K562 (cell line): Measurements from ENCODE around the gene CAPRIN2. TPM values are rescaled to one million over a fixed set of nuclear protein-coding genes. Genes with fewer than 3 reads are reported as not detected.

ENCODE experiments used
- polyA plus RNA-seq, 8 experiments: library from polyadenylated mRNA; depleted of rRNA in 4 of 8; stranded (reverse) in 5 of 8; unstranded in 3 of 8; fragments of >200 nt; fragmentation: Nextera tagmentation in 2 of 8; fragmentation: Illumina TruSeq in 1 of 8; extraction: Ambion mirVana in 2 of 8; extraction: Trizol in 1 of 8; gene quantifications; 2 replicates each; pipeline versions ENCODE4 v1.2.1 to v1.2.3, GENCODE V29; 2011 to 2014; ENCODE audit warnings: inconsistent platforms in 1 of 8, missing spikeins in 1 of 8
- total RNA-seq, 7 experiments: library from RNA; depleted of rRNA in 6 of 7; stranded (reverse); fragments of >200 nt in 6 of 7; fragmentation: Illumina TruSeq in 2 of 7; extraction: Trizol in 2 of 7; gene quantifications; 2 replicates each; pipeline versions ENCODE4 v1.2.1 to v1.2.3, GENCODE V29; 2011 to 2021; ENCODE audit warnings: low replicate concordance in 1 of 7

Gene CAPRIN2
- total and polyA plus RNA-seq, 9 of the 15 experiments (the other 6 are each of a cell fraction or from before 2014, with no cell fraction given) = 2.3 to 14.5 (median 8.9) TPM

Other genes starting within 250 kb of the CAPRIN2 start
- gene IPO8, start 59.1 kb downstream of the CAPRIN2 start, total RNA-seq (2014; rRNA removed) = 14.9 and 16.5 TPM in 2 replicates
- 27.7 and 29.9 TPM in 2 replicates for gene IPO8, start 59.1 kb downstream of the CAPRIN2 start, total RNA-seq (2014; rRNA removed; fragmentation: Illumina TruSeq; extraction: Trizol)
- 24.1 and 24.7 TPM in 2 replicates for gene IPO8, start 59.1 kb downstream of the CAPRIN2 start, total RNA-seq (2015; rRNA removed; fragmentation: Illumina TruSeq; extraction: Trizol)
- gene IPO8, start 59.1 kb downstream of the CAPRIN2 start, total RNA-seq (2021) = 37.4 and 39.6 TPM in 2 replicates
- gene IPO8, start 59.1 kb downstream of the CAPRIN2 start, polyA plus RNA-seq (2011; rRNA removed) = 15.5 and 22.9 TPM in 2 replicates
- 26.4 and 29.1 TPM in 2 replicates for gene IPO8, start 59.1 kb downstream of the CAPRIN2 start, polyA plus RNA-seq (2014; fragmentation: Illumina TruSeq; extraction: Trizol)
- gene IPO8, start 59.1 kb downstream of the CAPRIN2 start, polyA plus RNA-seq (2014; fragmentation: Nextera tagmentation; extraction: Ambion mirVana) = 10 to 100 TPM in 1 of 2 experiments, 1 to 10 TPM in 1; 6.5 to 10.9 TPM
- gene IPO8, start 59.1 kb downstream of the CAPRIN2 start, polyA plus RNA-seq (2014; rRNA removed) = 16.2 and 26.9 TPM in 2 replicates
- gene TSPAN11, start 171.8 kb upstream of the CAPRIN2 start, total RNA-seq (2014; rRNA removed) = not detected in 2 replicates
- not detected in 2 replicates for gene TSPAN11, start 171.8 kb upstream of the CAPRIN2 start, total RNA-seq (2014; rRNA removed; fragmentation: Illumina TruSeq; extraction: Trizol)
- gene TSPAN11, start 171.8 kb upstream of the CAPRIN2 start, total RNA-seq (2015; rRNA removed; fragmentation: Illumina TruSeq; extraction: Trizol) = not detected in 2 replicates
- not detected in 2 replicates for gene TSPAN11, start 171.8 kb upstream of the CAPRIN2 start, total RNA-seq (2021)
- not detected in 2 replicates for gene TSPAN11, start 171.8 kb upstream of the CAPRIN2 start, polyA plus RNA-seq (2011; rRNA removed)
- gene TSPAN11, start 171.8 kb upstream of the CAPRIN2 start, polyA plus RNA-seq (2014; fragmentation: Illumina TruSeq; extraction: Trizol) = not detected in 2 replicates
- not detected for gene TSPAN11, start 171.8 kb upstream of the CAPRIN2 start, polyA plus RNA-seq (2014; fragmentation: Nextera tagmentation; extraction: Ambion mirVana)
- gene TSPAN11, start 171.8 kb upstream of the CAPRIN2 start, polyA plus RNA-seq (2014; rRNA removed) = not detected in 2 replicates